ENCODE measurements around the gene CA10. TPM values are rescaled to one million over a fixed set of nuclear protein-coding genes. Genes with fewer than 3 reads are reported as not detected.

Gene CA10
- polyA plus RNA-seq, 1 donor from 2014 or later: 6.2 TPM

DNA sequence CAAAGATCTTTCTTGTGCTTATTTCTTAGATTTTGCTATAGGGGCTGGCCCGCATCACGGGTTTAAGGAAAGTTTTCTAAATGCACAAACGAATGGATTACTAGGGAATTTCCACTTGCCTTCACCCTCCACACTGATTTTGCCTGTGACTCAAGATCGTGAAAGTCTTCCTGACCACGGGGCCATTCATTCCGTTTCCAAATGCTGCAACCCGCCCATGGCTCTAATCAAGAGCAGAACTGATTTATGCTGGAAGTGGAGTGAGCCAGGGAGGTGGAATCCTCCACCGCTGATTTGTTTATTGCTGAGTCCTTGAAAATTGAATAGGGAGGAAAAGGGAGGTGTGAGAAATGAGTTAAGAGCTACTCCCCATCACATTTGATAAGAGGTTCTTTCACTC is 52.4 kb downstream of the CA10 start (continued):
- TF ChIP-seq CTCF (IDR thresholded peaks at IDR 0.05; ENCODE audit: poor library complexity, severe bottlenecking): no peak

- Histone ChIP-seq H3K36me3 (ENCODE audit: insufficient read depth, low read length) (no peaks in the 10 kb centered on the region), H3K9ac (ENCODE audit: low read length) (no peak overlapping the region), H3K79me2 (replicated peaks; ENCODE audit: insufficient read depth, low read length) (no peaks in the 10 kb centered on the region), H4K20me1 (ENCODE audit: insufficient read depth) (no peaks in the 10 kb centered on the region), H3K9me3 (ENCODE audit: low read length) (no peaks in the 10 kb centered on the region), H3K9me2 (ENCODE audit: insufficient read depth, low read length) (no peaks in the 10 kb centered on the region), H3K27ac (ENCODE audit: low read length) (no peak overlapping the region), H3K4me2 (ENCODE audit: low read length) (no peak overlapping the region), H3K4me3 (ENCODE audit: low read length) (no peak overlapping the region), H3F3A (ENCODE audit: insufficient read depth, low read length, poor library complexity, severe bottlenecking) (no peaks in the 10 kb centered on the region), H2AFZ (ENCODE audit: low read depth, low read length) (no peak overlapping the region), H3K27me3 (ENCODE audit: insufficient read depth, low read depth, low read length) (no peaks in the 10 kb centered on the region)
- TF ChIP-seq EP300 (conservative IDR thresholded peaks at IDR 0.05; ENCODE audit: poor library complexity, severe bottlenecking) (no peak), SMC3 (conservative IDR thresholded peaks at IDR 0.05; ENCODE audit: poor library complexity) (no peak), TAF1 (IDR thresholded peaks at IDR 0.05; ENCODE audit: low read depth) (no peak), REST (IDR thresholded peaks at IDR 0.05; ENCODE audit: borderline replicate concordance) (no peak), EZH2 (IDR thresholded peaks at IDR 0.05; ENCODE audit: borderline replicate concordance, insufficient read depth, low read length, poor library complexity, severe bottlenecking) (no peak), POLR2AphosphoS5 (IDR thresholded peaks at IDR 0.05) (no peak)
These were observed 52.9 kb downstream of the CA10 start for GRCh38 chr17:52105591-52105990.

DNA sequence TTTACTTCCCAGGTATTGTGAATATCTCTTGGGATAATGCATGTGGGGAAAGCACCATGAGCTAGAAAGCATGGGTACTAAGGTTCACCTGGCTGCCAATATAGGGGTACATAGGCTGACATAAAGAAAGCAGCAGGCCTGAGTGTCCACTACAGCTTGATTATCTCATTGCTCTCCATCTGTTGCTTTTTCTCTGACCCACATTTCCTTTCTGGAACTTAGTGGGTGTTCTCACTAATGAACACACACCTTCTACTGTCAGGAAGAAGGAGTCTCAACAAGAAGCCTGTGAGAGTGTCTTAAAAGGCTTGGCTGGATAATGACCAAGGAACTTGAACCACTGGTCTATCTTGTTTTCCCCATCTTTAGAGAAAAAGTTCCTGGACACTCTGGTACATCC is 62.5 kb downstream of the CA10 start:
- Histone ChIP-seq H3K36me3 (ENCODE audit: insufficient read depth, low read length) (no peaks in the 10 kb centered on the region), H3K4me2 (ENCODE audit: low read length) (no peak overlapping the region), H3K79me2 (replicated peaks; ENCODE audit: insufficient read depth, low read length) (no peaks in the 10 kb centered on the region), H3K9me2 (ENCODE audit: insufficient read depth, low read length) (no peaks in the 10 kb centered on the region), H4K20me1 (ENCODE audit: insufficient read depth) (no peaks in the 10 kb centered on the region), H3F3A (ENCODE audit: insufficient read depth, low read length, poor library complexity, severe bottlenecking) (no peaks in the 10 kb centered on the region), H3K9ac (ENCODE audit: low read length) (no peak overlapping the region), H3K9me3 (ENCODE audit: low read length) (no peaks in the 10 kb centered on the region), H3K4me3 (ENCODE audit: low read length) (no peak overlapping the region), H2AFZ (ENCODE audit: low read depth, low read length) (no peak overlapping the region), H3K27me3 (ENCODE audit: insufficient read depth, low read depth, low read length) (no peaks in the 10 kb centered on the region), H3K27ac (ENCODE audit: low read length) (no peak overlapping the region)
- TF ChIP-seq EZH2 (IDR thresholded peaks at IDR 0.05; ENCODE audit: borderline replicate concordance, insufficient read depth, low read length, poor library complexity, severe bottlenecking) (no peak), RAD21 (conservative IDR thresholded peaks at IDR 0.05) (no peak), REST (IDR thresholded peaks at IDR 0.05; ENCODE audit: borderline replicate concordance) (no peak), POLR2AphosphoS5 (IDR thresholded peaks at IDR 0.05) (no peak), TAF1 (IDR thresholded peaks at IDR 0.05; ENCODE audit: low read depth) (no peak), CTCF (IDR thresholded peaks at IDR 0.05; ENCODE audit: poor library complexity, severe bottlenecking) (no peak), MXI1 (conservative IDR thresholded peaks at IDR 0.05; ENCODE audit: poor library complexity, severe bottlenecking) (no peak), EP300 (conservative IDR thresholded peaks at IDR 0.05; ENCODE audit: poor library complexity, severe bottlenecking) (no peak), SMC3 (conservative IDR thresholded peaks at IDR 0.05; ENCODE audit: poor library complexity) (no peak)
